B cell (primary cell): Measurements from ENCODE around the gene SELENOP. TPM values are rescaled to one million over a fixed set of nuclear protein-coding genes. Genes with fewer than 3 reads are reported as not detected.

Experiments
- ATAC-seq: fragments of 200-7000 bp; cut with Tn5 transposase; one replicate; pipeline ENCODE4 v1.10.0; 2021; ENCODE audit warnings: low read depth, mild to moderate bottlenecking, moderate number of reproducible peaks, moderate library complexity
- CTCF ChIA-PET: fragments of 350-600 bp; sonication (Branson Sonifier 250); formaldehyde crosslinking; loops from one replicate; lab custom pipeline; 2021; ENCODE audit warnings: antibody characterized with exemption, inconsistent platforms; lab: Charles Lee
- POLR2A ChIA-PET: fragments of 350-600 bp; sonication (Branson Sonifier 250); formaldehyde crosslinking; loops from one replicate; lab custom pipeline; 2021; ENCODE audit warnings: antibody characterized with exemption; lab: Charles Lee
- DNase-seq: peaks from one replicate; pipeline ENCODE4 v3.0.0; 2013
- H2AFZ ChIP-seq: 2 replicates; pipeline ENCODE4 v1.6.1; 2012; ENCODE audit warnings: mild to moderate bottlenecking, low read depth, low read length; ENCODE audit not compliant: insufficient read depth, poor library complexity, severe bottlenecking
- H3K27ac ChIP-seq, 2 donors: 1 replicate in 1 of 2; 2 replicates in 1 of 2; pipeline ENCODE4 v1.5.1; 2012 to 2013; ENCODE audit warnings: low read length in 2 of 2, mild to moderate bottlenecking in 2 of 2, moderate library complexity in 1 of 2
- H3K27me3 ChIP-seq, 4 experiments: fragments of 200-600 bp in 1 of 4; sonication (generic) in 1 of 4; replicated peaks in 1 of 4; 1 replicate in 2 of 4; 2 replicates in 2 of 4; pipeline versions ENCODE4 v1.6.1 to v1.7.0; 2013 to 2016; ENCODE audit warnings: low read length in 3 of 4, mild to moderate bottlenecking in 2 of 4, mixed read lengths in 1 of 4, moderate library complexity in 1 of 4; ENCODE audit not compliant: insufficient read depth in 4 of 4, control insufficient read depth in 3 of 4; ENCODE audit errors: control extremely low read depth in 1 of 4
- H3K36me3 ChIP-seq, 2 experiments: replicated peaks in 1 of 2; 1 replicate in 1 of 2; 2 replicates in 1 of 2; pipeline versions ENCODE4 v1.6.1 to v1.7.1; 2013; ENCODE audit warnings: low read length in 1 of 2; ENCODE audit not compliant: insufficient read depth in 2 of 2, control insufficient read depth in 1 of 2; ENCODE audit errors: control extremely low read depth in 1 of 2, extremely low read depth in 1 of 2
- H3K4me1 ChIP-seq, 2 donors: fragments of 200-600 bp in 1 of 2; sonication (generic) in 1 of 2; 1 replicate in 1 of 2; 2 replicates in 1 of 2; pipeline versions ENCODE4 v1.5.1 to v1.6.1; 2013 to 2017; ENCODE audit warnings: low read length in 2 of 2; ENCODE audit not compliant: control insufficient read depth in 2 of 2, insufficient read depth in 2 of 2
- H3K4me2 ChIP-seq: replicated peaks from 2 replicates; pipeline ENCODE3; 2012; ENCODE audit warnings: mild to moderate bottlenecking, low read depth, low read length; ENCODE audit not compliant: poor library complexity, severe bottlenecking
- H3K4me3 ChIP-seq, 5 experiments: fragments of 200-600 bp in 1 of 5; sonication (generic) in 1 of 5; 1 replicate in 3 of 5; 2 replicates in 2 of 5; pipeline versions ENCODE4 v1.5.1 to v1.7.0; 2011 to 2016; ENCODE audit warnings: low read length in 4 of 5, mild to moderate bottlenecking in 4 of 5, low read depth in 2 of 5, control low read depth in 1 of 5, moderate library complexity in 1 of 5; ENCODE audit not compliant: insufficient read depth in 1 of 5; ENCODE audit errors: control extremely low read depth in 1 of 5, extremely low read depth in 1 of 5
- H3K79me2 ChIP-seq: fragments of 200-600 bp; sonication (generic); one replicate; pipeline ENCODE4 v1.6.0; 2016; ENCODE audit warnings: low read length; ENCODE audit not compliant: control insufficient read depth, insufficient read depth
- H3K9ac ChIP-seq: fragments of 200-600 bp; sonication (generic); 2 replicates; pipeline ENCODE4 v1.6.1; 2017; ENCODE audit warnings: mild to moderate bottlenecking, low read length, moderate library complexity
- H3K9me3 ChIP-seq, 3 donors: one replicate each; pipeline versions ENCODE4 v1.6.1 to v1.7.1; 2013; ENCODE audit warnings: low read length in 2 of 3; ENCODE audit not compliant: control insufficient read depth in 2 of 3, insufficient read depth in 1 of 3; ENCODE audit errors: control extremely low read depth in 1 of 3
- H4K20me1 ChIP-seq: 2 replicates; pipeline ENCODE4 v1.6.0; 2012; ENCODE audit warnings: mild to moderate bottlenecking, low read length; ENCODE audit not compliant: insufficient read depth, control insufficient read depth, poor library complexity, severe bottlenecking
- H3K27ac Mint-ChIP-seq: one replicate; pipeline ENCODE4 v1.8.0; 2021; ENCODE audit warnings: mixed read lengths
- H3K27me3 Mint-ChIP-seq: one replicate; pipeline ENCODE4 v1.8.0; 2021; ENCODE audit warnings: mixed read lengths
- H3K4me1 Mint-ChIP-seq: one replicate; pipeline ENCODE4 v1.8.0; 2021; ENCODE audit warnings: mixed read lengths
- H3K4me3 Mint-ChIP-seq: one replicate; pipeline ENCODE4 v1.8.0; 2021; ENCODE audit warnings: mixed read lengths
- H3K9me3 Mint-ChIP-seq: one replicate; pipeline ENCODE4 v1.8.0; 2022; ENCODE audit warnings: mixed read lengths; ENCODE audit not compliant: insufficient read depth
- CTCF ChIP-seq: fragments of 200-600 bp; IDR thresholded peaks from one replicate; pipeline ENCODE4 v1.8.0; 2022; ENCODE audit warnings: antibody characterized with exemption, mild to moderate bottlenecking
- EZH2 ChIP-seq: IDR thresholded peaks from 2 replicates; pipeline ENCODE4 v1.6.1; 2012; ENCODE audit warnings: borderline replicate concordance, low read depth, mild to moderate bottlenecking, moderate library complexity, low read length; ENCODE audit not compliant: insufficient read depth, poor library complexity, severe bottlenecking
- WGBS: methylation state at CpG from one replicate; pipeline ENCODE4 v1.1.5; 2013; ENCODE audit warnings: missing lambda C conversion rate; ENCODE audit not compliant: insufficient coverage; 5-methylcytosine and 5-hydroxymethylcytosine counted together
- intact Hi-C: fragments of 100-400 bp; cut with micrococcal nuclease; formaldehyde crosslinking; loops from one replicate; pipeline ENCODE4 v1.10.0; 2022
- polyA plus RNA-seq: library from polyadenylated mRNA; depleted of rRNA; stranded (reverse); fragments of >200 nt; gene quantifications from 2 replicates; pipeline ENCODE4 v1.2.3, GENCODE V29; 2012
- total RNA-seq, 2 donors: library from RNA; stranded (reverse); fragments of 120-200 nt in 1 of 2; gene quantifications; 1 replicate in 1 of 2; 2 replicates in 1 of 2; pipeline versions ENCODE4 v1.2.3 to v1.2.4, GENCODE V29; 2013 to 2022

Gene SELENOP
- total and polyA plus RNA-seq, 2 donors (not counting 1 experiment from before 2014, with no cell fraction given), result 0.12 TPM; not detected in 1

- Mint-ChIP-seq H3K4me3 (no peak overlapping the region), H3K27me3 (no peaks in the 10 kb centered on the region), H3K27ac (no peak overlapping the region), H3K9me3 (peaks cover 18% of the 10 kb centered on the region), H3K4me1 (no peaks in the 10 kb centered on the region)
- Histone ChIP-seq H2AFZ (no peak overlapping the region), H3K36me3 (no peaks in the 10 kb centered on the region), H3K4me3 (no peak overlapping the region), H3K27ac (no peak overlapping the region), H4K20me1 (no peaks in the 10 kb centered on the region), H3K79me2 (no peaks in the 10 kb centered on the region), H3K27me3 (peaks cover 0 to 2% (median 0%) of the 10 kb centered on the region in 4 experiments), H3K4me2 (no peak overlapping the region), H3K9me3 (peaks cover 2 to 28% (median 11%) of the 10 kb centered on the region in 3 donors), H3K4me1 (no peaks in the 10 kb centered on the region), H3K9ac (no peak overlapping the region)
- intact Hi-C loops, result no loop called here
- CTCF ChIA-PET, result no interaction called here
- WGBS, result 100% methylated on average over 3 of the region's 4 CpGs
- TF ChIP-seq EZH2 (no peak), CTCF (no peak)
- DNase-seq (no peak), ATAC-seq (no peak)
- POLR2A ChIA-PET, result no interaction called here
These were observed 25.9 kb downstream of the SELENOP start for GRCh38 chr5:42785756-42786155.

- no CpG with 5 or more reads among the region's 1 CpG for WGBS
- ChIA-PET CTCF (no interaction called here), POLR2A (no interaction called here)
- TF ChIP-seq CTCF, result no peak
- TF ChIP-seq EZH2, result no peak
- Histone ChIP-seq H2AFZ (no peak overlapping the region), H3K27me3 (peaks cover 0 to 2% (median 0%) of the 10 kb centered on the region in 4 experiments), H3K9ac (no peak overlapping the region), H3K4me3 (no peak overlapping the region), H3K9me3 (peaks cover 2 to 28% (median 9%) of the 10 kb centered on the region in 3 donors), H3K27ac (no peak overlapping the region), H3K79me2 (no peaks in the 10 kb centered on the region), H3K36me3 (no peaks in the 10 kb centered on the region), H3K4me1 (no peaks in the 10 kb centered on the region), H3K4me2 (no peak overlapping the region), H4K20me1 (no peaks in the 10 kb centered on the region)
- no peak overlapping the region for H3K27ac Mint-ChIP-seq
- no peak for ATAC-seq
- no peaks in the 10 kb centered on the region for H3K27me3 Mint-ChIP-seq
- no peak overlapping the region for H3K4me3 Mint-ChIP-seq
- no peaks in the 10 kb centered on the region for H3K4me1 Mint-ChIP-seq
- no peak for DNase-seq
- intact Hi-C loops, result no loop called here
- peaks cover 18% of the 10 kb centered on the region for H3K9me3 Mint-ChIP-seq
These were observed 27.6 kb downstream of the SELENOP start for GRCh38 chr5:42784132-42784531.
